IMR-90 (cell line): ENCODE results near the gene LYRM2. TPM values are rescaled to one million over a fixed set of nuclear protein-coding genes. Genes with fewer than 3 reads are reported as not detected.

Source experiments
- ATAC-seq: fragments of 200-7000 bp; cut with Tn5 transposase; 2 replicates; pipeline ENCODE4 v1.9.1; 2020; ENCODE audit warnings: low read depth, mild to moderate bottlenecking, moderate library complexity
- BruUV-seq: library from RNA; stranded (reverse); fragments of 400-500 nt; replicated peaks from 2 replicates; lab custom pipeline; 2021; lab: Mats Ljungman, UMichigan
- CTCF ChIA-PET: fragments of 300-600 bp; formaldehyde crosslinking; extraction: SDS; loops from one replicate; lab custom pipeline; 2021; ENCODE audit warnings: antibody characterized with exemption; lab: Yijun Ruan, JAX
- POLR2A ChIA-PET: fragments of 300-600 bp; sonication (Branson Sonifier 250); formaldehyde crosslinking; loops from one replicate; lab custom pipeline; 2022; ENCODE audit warnings: antibody characterized with exemption; ENCODE audit not compliant: unreplicated experiment; lab: Charles Lee
- DNase-seq: peaks from one replicate; pipeline ENCODE4 v3.0.0; 2013
- H2AFZ ChIP-seq: replicated peaks from 2 replicates; pipeline ENCODE3; 2013; ENCODE audit warnings: low read length, mild to moderate bottlenecking; ENCODE audit not compliant: poor library complexity
- H2AK5ac ChIP-seq: 2 replicates; pipeline ENCODE4 v1.6.1; 2013; ENCODE audit warnings: low read depth, low read length, inconsistent platforms
- H2AK9ac ChIP-seq: replicated peaks from 2 replicates; pipeline ENCODE3; 2013; ENCODE audit warnings: mild to moderate bottlenecking, low read depth, low read length, moderate library complexity; ENCODE audit not compliant: poor library complexity
- H2BK120ac ChIP-seq: 2 replicates; pipeline ENCODE4 v1.6.1; 2013; ENCODE audit warnings: low read depth, low read length, inconsistent platforms
- H2BK15ac ChIP-seq: 3 replicates; pipeline ENCODE4 v1.6.1; 2013; ENCODE audit warnings: low read depth, low read length, inconsistent platforms
- H2BK20ac ChIP-seq: 2 replicates; pipeline ENCODE4 v1.6.1; 2013; ENCODE audit warnings: low read depth, mild to moderate bottlenecking, inconsistent platforms, low read length, moderate library complexity
- H2BK5ac ChIP-seq: 2 replicates; pipeline ENCODE4 v1.6.1; 2013; ENCODE audit warnings: mild to moderate bottlenecking, low read depth, low read length, inconsistent platforms; ENCODE audit not compliant: poor library complexity, severe bottlenecking
- H3K14ac ChIP-seq: replicated peaks from 2 replicates; pipeline ENCODE4 v1.6.1; 2013; ENCODE audit warnings: low read depth, low read length, inconsistent platforms
- H3K18ac ChIP-seq: 2 replicates; pipeline ENCODE4 v1.6.1; 2013; ENCODE audit warnings: low read depth, low read length, control low read depth
- H3K23ac ChIP-seq: 2 replicates; pipeline ENCODE4 v1.6.1; 2013; ENCODE audit warnings: low read depth, low read length, inconsistent platforms
- H3K27ac ChIP-seq: 2 replicates; pipeline ENCODE4 v1.5.1; 2013; ENCODE audit warnings: mild to moderate bottlenecking, control low read depth, low read length; ENCODE audit not compliant: insufficient read depth
- H3K27me3 ChIP-seq: 2 replicates; pipeline ENCODE4 v1.6.1; 2013; ENCODE audit warnings: low read length; ENCODE audit not compliant: control insufficient read depth, insufficient read depth
- H3K36me3 ChIP-seq: 2 replicates; pipeline ENCODE4 v1.6.1; 2013; ENCODE audit warnings: low read length, mixed read lengths; ENCODE audit not compliant: control insufficient read depth, insufficient read depth
- H3K4ac ChIP-seq: 2 replicates; pipeline ENCODE4 v1.6.1; 2013; ENCODE audit warnings: low read depth, low read length, inconsistent platforms
- H3K4me1 ChIP-seq: 2 replicates; pipeline ENCODE4 v1.6.1; 2013; ENCODE audit warnings: low read length, mixed read lengths; ENCODE audit not compliant: control insufficient read depth, insufficient read depth
- H3K4me2 ChIP-seq: 2 replicates; pipeline ENCODE4 v1.6.1; 2013; ENCODE audit warnings: low read depth, mild to moderate bottlenecking, control low read depth, low read length, moderate library complexity
- H3K4me3 ChIP-seq: 2 replicates; pipeline ENCODE4 v1.5.1; 2013; ENCODE audit warnings: low read depth, mild to moderate bottlenecking, control low read depth, low read length, moderate library complexity; ENCODE audit not compliant: insufficient read depth
- H3K56ac ChIP-seq: 2 replicates; pipeline ENCODE4 v1.6.1; 2013; ENCODE audit warnings: low read length, inconsistent platforms; ENCODE audit not compliant: insufficient read depth; ENCODE audit errors: extremely low read depth
- H3K79me1 ChIP-seq, 2 experiments: 2 replicates each; pipeline ENCODE4 v1.6.1; 2013; ENCODE audit warnings: low read length in 2 of 2, inconsistent platforms in 1 of 2, low read depth in 1 of 2
- H3K9ac ChIP-seq: 2 replicates; pipeline ENCODE4 v1.6.1; 2013; ENCODE audit warnings: low read depth, low read length, control low read depth
- H3K9me1 ChIP-seq: 2 replicates; pipeline ENCODE4 v1.6.1; 2013; ENCODE audit warnings: low read length, inconsistent platforms; ENCODE audit not compliant: insufficient read depth
- H3K9me3 ChIP-seq: 2 replicates; pipeline ENCODE4 v1.6.1; 2013; ENCODE audit warnings: low read length; ENCODE audit not compliant: control insufficient read depth, insufficient read depth
- H4K20me1 ChIP-seq: 2 replicates; pipeline ENCODE4 v1.6.1; 2013; ENCODE audit warnings: low read length, inconsistent platforms; ENCODE audit not compliant: insufficient read depth
- H4K5ac ChIP-seq: 2 replicates; pipeline ENCODE4 v1.6.1; 2013; ENCODE audit warnings: mild to moderate bottlenecking, low read depth, low read length, control low read depth
- H4K8ac ChIP-seq, 2 experiments: 2 replicates each; pipeline ENCODE4 v1.6.1; 2013; ENCODE audit warnings: low read depth in 2 of 2, low read length in 2 of 2, control low read depth in 1 of 2, inconsistent platforms in 1 of 2
- H4K91ac ChIP-seq: 2 replicates; pipeline ENCODE4 v1.6.1; 2013; ENCODE audit warnings: low read depth, low read length, inconsistent platforms; ENCODE audit not compliant: insufficient read depth
- BHLHE40 ChIP-seq: fragments of 150-350 bp; IDR thresholded peaks from 2 replicates; pipeline ENCODE4 v1.6.1; 2016; ENCODE audit warnings: mild to moderate bottlenecking, low read depth, low read length
- CEBPB ChIP-seq: IDR thresholded peaks from 2 replicates; pipeline ENCODE4 v1.6.1; 2012; ENCODE audit warnings: low read depth, low read length, improper control_type of control experiment
- CHD1 ChIP-seq: IDR thresholded peaks from 2 replicates; pipeline ENCODE4 v1.6.1; 2012; ENCODE audit warnings: low read depth, low read length, improper control_type of control experiment
- CTCF ChIP-seq: conservative IDR thresholded peaks from 2 replicates; pipeline ENCODE4 v1.5.1; 2012; ENCODE audit warnings: mild to moderate bottlenecking, low read depth, low read length, improper control_type of control experiment
- ELK1 ChIP-seq: fragments of 150-350 bp; IDR thresholded peaks from 2 replicates; pipeline ENCODE4 v1.6.1; 2016; ENCODE audit warnings: low read depth, mild to moderate bottlenecking, low read length, moderate library complexity, borderline replicate concordance
- FOS ChIP-seq: fragments of 150-350 bp; IDR thresholded peaks from 2 replicates; pipeline ENCODE4 v1.6.1; 2016; ENCODE audit warnings: low read depth, low read length
- MAFK ChIP-seq: IDR thresholded peaks from 2 replicates; pipeline ENCODE4 v1.6.1; 2012; ENCODE audit warnings: low read depth, low read length, improper control_type of control experiment
- MAZ ChIP-seq: IDR thresholded peaks from 2 replicates; pipeline ENCODE4 v1.6.1; 2012; ENCODE audit warnings: low read depth, mild to moderate bottlenecking, low read length, improper control_type of control experiment, moderate library complexity, borderline replicate concordance
- MXI1 ChIP-seq: IDR thresholded peaks from 2 replicates; pipeline ENCODE4 v1.6.1; 2012; ENCODE audit warnings: low read depth, mild to moderate bottlenecking, low read length, moderate library complexity, borderline replicate concordance
- NFE2L2 ChIP-seq: fragments of 150-350 bp; IDR thresholded peaks from 2 replicates; pipeline ENCODE4 v1.6.1; 2016; ENCODE audit warnings: low read depth, mild to moderate bottlenecking, low read length
- POLR2A ChIP-seq: IDR thresholded peaks from 2 replicates; pipeline ENCODE4 v1.6.1; 2012; ENCODE audit warnings: mild to moderate bottlenecking, low read depth, low read length
- RAD21 ChIP-seq: IDR thresholded peaks from 2 replicates; pipeline ENCODE4 v1.6.1; 2012; ENCODE audit warnings: low read length, improper control_type of control experiment
- RCOR1 ChIP-seq: IDR thresholded peaks from 2 replicates; pipeline ENCODE4 v1.6.1; 2012; ENCODE audit warnings: mild to moderate bottlenecking, low read length, improper control_type of control experiment; ENCODE audit not compliant: insufficient replicate concordance
- RFX5 ChIP-seq: IDR thresholded peaks from 2 replicates; pipeline ENCODE4 v1.8.0; 2012; ENCODE audit warnings: low read depth, mild to moderate bottlenecking, low read length, moderate library complexity
- SMC3 ChIP-seq: fragments of 150-350 bp; IDR thresholded peaks from 2 replicates; pipeline ENCODE4 v1.6.1; 2016; ENCODE audit warnings: low read depth, mild to moderate bottlenecking, antibody characterized with exemption, low read length, moderate library complexity
- USF2 ChIP-seq: fragments of 150-350 bp; IDR thresholded peaks from 2 replicates; pipeline ENCODE4 v1.6.1; 2017; ENCODE audit warnings: mild to moderate bottlenecking, antibody characterized with exemption, low read length, low read depth
- WGBS, 2 experiments: methylation state at CpG; one replicate each; pipeline versions ENCODE4 v1.1.5 to v1.1.7; 2013; ENCODE audit warnings: missing lambda C conversion rate in 2 of 2; ENCODE audit not compliant: insufficient read length in 1 of 2; ENCODE audit errors: extremely low coverage in 2 of 2; 5-methylcytosine and 5-hydroxymethylcytosine counted together
- dilution Hi-C: fragments of 300-500 bp; cut with HindIII; formaldehyde crosslinking; loops from one replicate; pipeline ENCODE4 v1.14.3; 2018; ENCODE audit warnings: low sequenced_read_pairs; ENCODE audit not compliant: unreplicated experiment
- in situ Hi-C: fragments of 300-500 bp; cut with MboI; formaldehyde crosslinking; loops from 3 replicates; pipeline ENCODE4 v1.14.3; 2019; ENCODE audit warnings: low sequenced_read_pairs, inconsistent platforms, mixed read lengths
- intact Hi-C: fragments of 100-400 bp; cut with micrococcal nuclease; formaldehyde crosslinking; loops from 2 replicates; pipeline ENCODE4 v1.10.0; 2022
- polyA plus RNA-seq, 3 experiments: library from polyadenylated mRNA; depleted of rRNA; stranded (reverse); fragments of >200 nt; gene quantifications; 2 replicates each; pipeline ENCODE4 v1.2.3, GENCODE V29; 2012; ENCODE audit warnings: low replicate concordance in 1 of 3
- total RNA-seq: library from RNA; depleted of rRNA; stranded (reverse); fragments of >200 nt; gene quantifications from 2 replicates; pipeline ENCODE4 v1.2.3, GENCODE V29; 2012

LYRM2 gene
- total and polyA plus RNA-seq, 2 of the 4 experiments (the other 2 are of a cell fraction): 14.0 to 24.0 TPM

GRCh38 chr6:89530982-89531381 is 107.6 kb downstream of the LYRM2 start:
- ChIA-PET CTCF (no interaction called here), POLR2A (no interaction called here)
- Histone ChIP-seq H2BK20ac (no peak overlapping the region), H3K9me1 (no peaks in the 10 kb centered on the region), H3K9me3 (no peaks in the 10 kb centered on the region), H3K4ac (no peak overlapping the region), H3K9ac (no peak overlapping the region), H3K79me1 (no peaks in the 10 kb centered on the region), H2BK120ac (no peak overlapping the region), H3K14ac (no peak overlapping the region), H4K5ac (no peak overlapping the region), H3K4me2 (no peak overlapping the region), H3K27ac (no peak overlapping the region), H4K20me1 (no peaks in the 10 kb centered on the region), H3K23ac (no peak overlapping the region), H4K8ac (no peak overlapping the region), H2BK15ac (no peak overlapping the region), H2AFZ (no peak overlapping the region), H2AK5ac (no peak overlapping the region), H3K36me3 (no peaks in the 10 kb centered on the region), H2AK9ac (no peak overlapping the region), H3K4me1 (no peaks in the 10 kb centered on the region), H4K91ac (no peak overlapping the region), H3K4me3 (no peak overlapping the region), H3K27me3 (no peaks in the 10 kb centered on the region), H2BK5ac (no peak overlapping the region), H3K56ac (no peak overlapping the region), H3K18ac (no peak overlapping the region)
- WGBS, 2 experiments: no CpG with 5 or more reads among the region's 11 CpGs
- BruUV-seq: no TSS peak
- intact Hi-C loops (no loop called here), dilution Hi-C loops (no loop called here), in situ Hi-C loops (no loop called here)
- ATAC-seq (no peak), DNase-seq (no peak)
- TF ChIP-seq USF2 (no peak), FOS (no peak), MXI1 (no peak), MAFK (no peak), ELK1 (no peak), CHD1 (no peak), POLR2A (no peak), RCOR1 (no peak), RAD21 (no peak), RFX5 (no peak), NFE2L2 (no peak), SMC3 (no peak), CTCF (no peak), MAZ (no peak), BHLHE40 (no peak), CEBPB (no peak)
